ENCODE data around the gene HRH4. TPM values are rescaled to one million over a fixed set of nuclear protein-coding genes. Genes with fewer than 3 reads are reported as not detected.

HRH4 gene
- total RNA-seq = not detected

DNA sequence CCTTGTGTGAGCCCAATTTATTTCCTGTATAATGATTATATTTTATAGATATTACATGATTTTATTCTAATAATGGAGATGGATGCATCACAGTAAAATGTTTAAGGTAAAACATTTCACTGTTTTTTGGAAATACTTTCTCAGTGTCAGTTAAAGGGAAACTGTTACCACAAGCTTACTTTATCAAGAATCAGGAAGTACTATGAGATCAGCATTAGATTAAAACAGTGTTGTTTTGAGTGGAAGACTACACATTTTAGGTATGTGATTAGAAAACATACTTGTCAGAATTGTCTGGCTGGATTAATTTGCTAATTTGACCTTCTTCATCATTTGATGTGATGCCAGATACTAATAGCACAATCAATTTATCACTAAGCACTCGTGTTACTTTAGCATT is at the start of gene HRH4:
Gene HRH4, plus strand, starts transcription at position 250 of the 400 bp plus-strand sequence. Its CDS starts 92 bp downstream, at position 342.
- no peak for DNase-seq (ENCODE audit: low spot score)

- DNase-seq (ENCODE audit: low spot score) = no peak
These were observed 47.3 kb upstream of the HRH4 start for GRCh38 chr18:24413148-24413547.

DNA sequence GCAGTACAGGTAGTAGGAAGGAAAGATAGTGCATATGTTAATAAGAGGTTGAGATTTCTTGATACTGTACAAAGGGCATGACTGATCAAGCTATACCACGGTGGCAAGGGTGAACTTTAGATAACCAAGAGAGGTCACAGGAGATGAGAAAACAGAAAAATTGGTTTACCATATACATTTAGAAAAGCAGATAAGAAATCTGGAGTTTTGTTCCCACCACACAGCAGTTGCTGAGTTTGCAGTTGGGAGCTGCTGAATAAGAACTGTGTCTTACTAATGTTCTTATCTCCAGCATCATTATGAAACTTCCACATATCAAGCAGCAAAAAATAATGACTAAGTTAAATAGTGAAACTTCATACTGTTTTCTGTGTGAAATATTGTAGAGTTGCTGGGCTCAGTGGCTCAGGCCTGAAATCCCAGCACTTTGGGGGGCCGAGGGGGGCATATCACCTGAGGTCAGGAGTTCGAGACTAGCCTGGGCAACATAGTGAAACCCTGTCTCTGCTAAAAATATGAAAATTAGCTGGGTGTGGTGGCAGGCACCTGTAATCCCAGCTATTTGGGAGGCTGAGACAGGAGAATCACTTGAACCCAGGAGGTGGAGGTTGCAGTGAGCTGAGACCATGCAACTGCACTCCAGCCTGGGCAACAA is 46.0 kb upstream of the HRH4 start:
- DNase-seq (ENCODE audit: low spot score) = no peak

DNA sequence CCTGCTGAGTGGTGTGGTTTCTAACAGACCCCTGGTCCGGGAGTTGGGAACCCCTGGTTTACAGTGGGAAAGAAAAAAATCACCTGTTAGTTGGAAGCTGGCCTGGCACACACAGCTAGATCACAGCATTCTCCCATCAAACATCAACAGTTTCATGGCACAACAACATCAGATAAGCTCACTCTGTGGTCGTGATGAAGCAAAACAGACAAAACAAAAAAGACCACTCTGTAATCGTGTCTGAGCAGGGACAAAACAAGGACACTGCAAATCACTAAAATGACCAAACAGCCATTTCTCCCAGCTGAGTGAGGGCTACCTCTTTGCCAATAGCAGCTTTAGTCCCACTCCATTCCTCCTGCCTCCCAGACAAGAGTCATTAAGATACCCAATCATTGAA is 43.0 kb upstream of the HRH4 start:
- DNase-seq (ENCODE audit: low spot score) = no peak

DNA sequence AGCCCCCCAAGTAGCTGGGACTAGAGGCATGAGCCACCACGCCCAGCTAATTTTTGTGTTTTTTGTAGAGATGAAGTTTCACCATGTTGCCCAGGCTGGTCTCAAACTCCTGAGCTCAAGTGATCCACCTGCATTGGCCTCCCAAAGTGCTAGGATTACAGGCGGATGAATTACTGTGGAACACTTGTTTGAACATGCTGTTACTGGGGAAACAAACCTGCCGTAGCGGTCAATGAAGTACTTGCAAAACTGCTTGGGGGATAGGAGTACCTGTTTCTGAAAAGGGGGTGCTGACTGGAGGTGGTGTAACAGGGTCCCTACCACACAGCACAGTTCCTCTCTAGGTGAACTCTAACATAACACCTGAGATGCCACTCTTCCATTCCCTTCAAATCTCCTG is 39.9 kb upstream of the HRH4 start:
- no peak for DNase-seq (ENCODE audit: low spot score)

- DNase-seq (ENCODE audit: low spot score) = no peak
These were observed 38.6 kb upstream of the HRH4 start for GRCh38 chr18:24421831-24422230.

DNA sequence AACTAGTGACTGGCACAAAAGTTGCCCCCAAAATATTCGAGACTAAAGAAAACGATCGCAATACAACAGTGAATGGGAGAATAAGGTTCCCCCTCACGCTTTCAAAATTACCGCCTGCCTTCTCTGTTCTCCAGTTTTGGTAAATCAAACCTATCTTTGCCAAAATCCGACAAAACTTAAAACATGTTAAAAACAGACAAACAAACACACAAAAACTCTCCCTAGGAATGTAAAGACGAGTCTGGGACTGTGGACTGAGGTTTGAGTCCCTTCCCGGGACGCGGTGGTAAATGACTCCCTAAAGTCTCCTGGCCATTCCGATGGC is 34.4 kb upstream of the HRH4 start:
- no peak for DNase-seq (ENCODE audit: low spot score)

GRCh38 chr18:24426398-24427294 is 33.8 kb upstream of the HRH4 start, which contains the start of gene IMPACT:
TSS of gene IMPACT (plus strand) at chr18:24426670. CDS start at chr18:24426757, 87 bp downstream.
- DNase-seq (ENCODE audit: low spot score) = peak; percentile 87

- no peak for DNase-seq (ENCODE audit: low spot score)
These were observed 33.0 kb upstream of the HRH4 start for GRCh38 chr18:24427484-24427883.

- no peak for DNase-seq (ENCODE audit: low spot score)
These were observed 31.7 kb upstream of the HRH4 start for GRCh38 chr18:24428709-24429108.

DNA sequence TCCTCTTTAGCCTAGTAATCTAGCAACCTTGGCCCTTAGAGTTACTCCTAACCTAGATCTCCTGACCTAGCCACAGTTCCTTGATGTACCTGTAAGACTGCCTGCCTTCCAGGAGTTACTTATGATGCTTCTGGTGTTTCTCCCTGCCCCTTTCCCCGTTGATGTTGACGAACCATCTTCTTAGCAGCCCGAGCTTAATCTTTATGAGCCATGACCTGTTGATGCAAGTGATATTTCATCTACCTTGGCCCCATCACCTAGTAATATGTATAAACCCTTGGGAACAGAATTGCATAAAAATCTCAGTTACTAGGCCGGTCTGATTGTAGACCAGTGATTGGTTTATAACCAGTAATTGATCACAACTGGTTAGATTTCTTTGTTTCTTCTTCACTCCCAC is 31.2 kb upstream of the HRH4 start:
- DNase-seq (ENCODE audit: low spot score) = no peak

DNA sequence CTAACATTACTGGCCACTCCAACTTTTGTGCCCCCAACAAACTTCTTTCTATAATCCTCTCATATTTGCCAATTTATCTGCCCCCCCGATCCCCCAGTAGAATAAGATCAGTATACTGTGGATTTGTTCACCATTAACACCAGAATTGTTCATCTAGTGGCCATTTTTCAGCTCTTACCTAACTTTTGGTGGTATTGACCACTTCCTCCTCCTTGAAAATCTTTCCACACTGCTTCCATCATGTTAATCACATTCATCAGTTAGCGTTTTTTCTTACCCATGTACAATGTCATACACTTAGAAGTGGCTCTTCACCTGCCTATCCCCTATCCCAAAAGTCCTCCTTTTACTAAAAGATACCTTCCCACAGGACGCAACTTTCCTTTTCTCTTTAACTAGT is 27.8 kb upstream of the HRH4 start:
- no peak for DNase-seq (ENCODE audit: low spot score)

GRCh38 chr18:24436939-24437338 is 23.5 kb upstream of the HRH4 start:
- DNase-seq (ENCODE audit: low spot score) = no peak

GRCh38 chr18:24443870-24444269 is 16.6 kb upstream of the HRH4 start:
- no peak for DNase-seq (ENCODE audit: low spot score)

- DNase-seq (ENCODE audit: low spot score) = no peak
These were observed 14.0 kb upstream of the HRH4 start for GRCh38 chr18:24446453-24446852.

- no peak for DNase-seq (ENCODE audit: low spot score)
These were observed 13.4 kb upstream of the HRH4 start for GRCh38 chr18:24446953-24447538.

GRCh38 chr18:24447961-24448360 is 12.5 kb upstream of the HRH4 start:
- DNase-seq (ENCODE audit: low spot score) = no peak

GRCh38 chr18:24456549-24456948 is 3.9 kb upstream of the HRH4 start:
- no peak for DNase-seq (ENCODE audit: low spot score)

DNA sequence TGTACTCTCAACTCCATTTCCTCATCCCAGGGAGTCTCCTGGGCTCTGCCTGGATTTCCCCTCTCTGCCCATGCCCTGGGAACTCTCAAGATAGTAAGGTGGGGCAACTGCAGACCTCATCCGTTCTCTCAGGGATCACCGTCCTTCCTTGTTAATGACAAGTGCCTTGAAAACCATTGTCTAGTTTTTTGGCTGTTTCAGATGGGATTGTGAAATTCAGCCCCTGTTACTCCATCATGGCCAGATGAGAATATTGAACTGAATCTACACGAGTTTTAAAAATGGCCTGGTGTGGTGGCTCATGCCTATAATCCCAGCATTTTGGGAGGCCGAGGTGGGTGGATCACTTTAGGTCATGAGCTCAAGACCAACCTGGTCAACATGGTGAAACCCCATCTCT is 665 bp upstream of the HRH4 start:
- no peak for DNase-seq (ENCODE audit: low spot score)

GRCh38 chr18:24461996-24462395 is 1.6 kb downstream of the HRH4 start:
- no peak for DNase-seq (ENCODE audit: low spot score)

- DNase-seq (ENCODE audit: low spot score) = no peak
These were observed 2.7 kb downstream of the HRH4 start for GRCh38 chr18:24462838-24463775.

DNA sequence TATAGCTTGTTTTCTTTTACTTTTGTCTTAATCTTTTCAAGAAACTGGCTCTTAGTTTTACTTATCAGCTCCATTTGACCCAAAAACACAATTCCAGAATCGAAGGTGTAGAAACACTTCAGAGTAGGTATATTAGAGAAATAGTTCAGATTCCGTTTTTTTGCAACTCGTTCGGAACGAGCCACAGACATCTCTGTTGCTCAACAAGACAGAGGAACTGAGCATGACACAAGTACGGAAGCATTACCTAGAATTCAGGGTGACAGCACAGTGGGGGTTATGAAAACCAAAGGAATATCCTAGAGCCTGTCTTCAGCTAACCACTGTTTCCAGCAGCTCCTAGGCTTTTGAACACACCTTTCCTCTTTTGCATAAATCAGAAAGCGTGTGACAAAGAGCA is 5.0 kb downstream of the HRH4 start:
- no peak for DNase-seq (ENCODE audit: low spot score)

All from ureter (tissue), 1 donor.